H9 (cell line): Measurements from ENCODE around the gene LEKR1. TPM values are rescaled to one million over a fixed set of nuclear protein-coding genes. Genes with fewer than 3 reads are reported as not detected.

Source experiments
- DNase-seq: peaks from one replicate; pipeline ENCODE4 v3.0.0-alpha.2; 2017
- H2AFZ ChIP-seq: one replicate; pipeline ENCODE4 v1.6.1; 2013; ENCODE audit warnings: mild to moderate bottlenecking, low read length, control low read depth, moderate library complexity
- H2AK5ac ChIP-seq: 2 replicates; pipeline ENCODE4 v1.6.1; 2013; ENCODE audit warnings: low read length, control low read depth, mixed read lengths; ENCODE audit not compliant: insufficient read length
- H2BK120ac ChIP-seq: one replicate; pipeline ENCODE4 v1.6.1; 2013; ENCODE audit warnings: low read depth, mild to moderate bottlenecking, low read length, control low read depth, inconsistent platforms; ENCODE audit not compliant: poor library complexity, severe bottlenecking
- H2BK12ac ChIP-seq: 2 replicates; pipeline ENCODE4 v1.6.1; 2013; ENCODE audit warnings: low read length, control low read depth, mixed read lengths, low read depth; ENCODE audit not compliant: insufficient read length
- H2BK15ac ChIP-seq: 2 replicates; pipeline ENCODE4 v1.6.1; 2013; ENCODE audit warnings: low read depth, low read length, control low read depth
- H2BK20ac ChIP-seq: one replicate; pipeline ENCODE4 v1.6.1; 2013; ENCODE audit warnings: low read depth, mild to moderate bottlenecking, low read length, control low read depth, inconsistent platforms; ENCODE audit not compliant: poor library complexity, severe bottlenecking
- H2BK5ac ChIP-seq: 2 replicates; pipeline ENCODE4 v1.6.1; 2013; ENCODE audit warnings: low read length, control low read depth, mixed read lengths; ENCODE audit not compliant: insufficient read length
- H3K14ac ChIP-seq: 2 replicates; pipeline ENCODE4 v1.6.1; 2013; ENCODE audit warnings: low read length, control low read depth; ENCODE audit not compliant: insufficient read depth
- H3K18ac ChIP-seq: 2 replicates; pipeline ENCODE4 v1.6.1; 2013; ENCODE audit warnings: low read depth, mild to moderate bottlenecking, mixed read lengths, low read length, control low read depth; ENCODE audit not compliant: insufficient read length
- H3K23ac ChIP-seq: 2 replicates; pipeline ENCODE4 v1.6.1; 2013; ENCODE audit warnings: low read length, control low read depth, mixed read lengths, low read depth; ENCODE audit not compliant: insufficient read length
- H3K23me2 ChIP-seq: 2 replicates; pipeline ENCODE4 v1.6.1; 2013; ENCODE audit warnings: low read depth, mild to moderate bottlenecking, mixed read lengths, low read length, control low read depth; ENCODE audit not compliant: insufficient read length, poor library complexity, severe bottlenecking
- H3K27ac ChIP-seq: 2 replicates; pipeline ENCODE4 v1.5.1; 2013; ENCODE audit warnings: low read length, control low read depth, mixed read lengths, low read depth; ENCODE audit not compliant: insufficient read length
- H3K27me3 ChIP-seq: 2 replicates; pipeline ENCODE4 v1.6.1; 2013; ENCODE audit warnings: low read length, control low read depth, inconsistent platforms; ENCODE audit not compliant: insufficient read depth
- H3K4ac ChIP-seq: 2 replicates; pipeline ENCODE4 v1.6.1; 2013; ENCODE audit warnings: low read depth, mild to moderate bottlenecking, control low read depth, inconsistent platforms, low read length, moderate library complexity
- H3K4me1 ChIP-seq: 2 replicates; pipeline ENCODE4 v1.6.1; 2013; ENCODE audit warnings: low read length, control low read depth, inconsistent platforms; ENCODE audit not compliant: insufficient read depth
- H3K4me2 ChIP-seq: 2 replicates; pipeline ENCODE4 v1.6.1; 2013; ENCODE audit warnings: low read length, control low read depth, mixed read lengths; ENCODE audit not compliant: insufficient read length, insufficient read depth
- H3K56ac ChIP-seq: 2 replicates; pipeline ENCODE4 v1.6.1; 2013; ENCODE audit warnings: low read depth, mild to moderate bottlenecking, mixed read lengths, low read length, control low read depth; ENCODE audit not compliant: insufficient read length
- H3K79me1 ChIP-seq: 2 replicates; pipeline ENCODE4 v1.6.1; 2013; ENCODE audit warnings: low read depth, mild to moderate bottlenecking, moderate library complexity, low read length, control low read depth, inconsistent platforms; ENCODE audit not compliant: insufficient read depth, poor library complexity, severe bottlenecking
- H3K79me2 ChIP-seq: 2 replicates; pipeline ENCODE4 v1.6.1; 2013; ENCODE audit warnings: low read length, control low read depth, inconsistent platforms; ENCODE audit not compliant: insufficient read depth
- H3K9ac ChIP-seq: 2 replicates; pipeline ENCODE4 v1.6.1; 2013; ENCODE audit warnings: low read length, control low read depth, mixed read lengths; ENCODE audit not compliant: insufficient read length; ENCODE audit errors: extremely low read depth
- H3K9me3 ChIP-seq: one replicate; pipeline ENCODE4 v1.6.1; 2013; ENCODE audit warnings: low read depth, low read length, inconsistent platforms; ENCODE audit not compliant: control insufficient read depth
- H3T11ph ChIP-seq: one replicate; pipeline ENCODE4 v1.6.1; 2013; ENCODE audit warnings: mild to moderate bottlenecking, low read length, control low read depth, inconsistent platforms
- H4K20me1 ChIP-seq: one replicate; pipeline ENCODE4 v1.6.1; 2013; ENCODE audit not compliant: control insufficient read depth, insufficient read length, insufficient read depth
- H4K5ac ChIP-seq: 2 replicates; pipeline ENCODE4 v1.6.1; 2013; ENCODE audit warnings: low read depth, mild to moderate bottlenecking, mixed read lengths, low read length, control low read depth; ENCODE audit not compliant: insufficient read length
- H4K8ac ChIP-seq: replicated peaks from 2 replicates; pipeline ENCODE4 v1.6.1; 2013; ENCODE audit warnings: low read length, control low read depth, mixed read lengths, low read depth; ENCODE audit not compliant: insufficient read length
- H4K91ac ChIP-seq: 2 replicates; pipeline ENCODE4 v1.6.1; 2013; ENCODE audit warnings: low read depth, mild to moderate bottlenecking, moderate library complexity, mixed read lengths, low read length, control low read depth; ENCODE audit not compliant: insufficient read length
- H3K27ac Mint-ChIP-seq, 3 experiments: 2 replicates in 2 of 3; 3 replicates in 1 of 3; pipeline ENCODE4 v1.8.0; 2020 to 2021; ENCODE audit warnings: mixed read lengths in 3 of 3, mild to moderate bottlenecking in 1 of 3, moderate library complexity in 1 of 3
- H3K27me3 Mint-ChIP-seq: 2 replicates; pipeline ENCODE4 v1.8.0; 2021; ENCODE audit warnings: low read depth, mild to moderate bottlenecking, moderate library complexity, mixed read lengths
- H3K36me3 Mint-ChIP-seq, 3 experiments: 2 replicates in 2 of 3; 3 replicates in 1 of 3; pipeline ENCODE4 v1.8.0; 2020 to 2021; ENCODE audit warnings: low read depth in 3 of 3, mixed read lengths in 3 of 3; ENCODE audit not compliant: insufficient read depth in 1 of 3
- H3K4me1 Mint-ChIP-seq, 2 experiments: 2 replicates each; pipeline ENCODE4 v1.8.0; 2020; ENCODE audit warnings: mixed read lengths in 2 of 2
- H3K4me3 Mint-ChIP-seq, 2 experiments: 2 replicates in 1 of 2; 3 replicates in 1 of 2; pipeline ENCODE4 v1.8.0; 2020 to 2021; ENCODE audit warnings: mild to moderate bottlenecking in 2 of 2, mixed read lengths in 2 of 2, moderate library complexity in 1 of 2
- H3K9me3 Mint-ChIP-seq, 2 experiments: 2 replicates in 1 of 2; 3 replicates in 1 of 2; pipeline ENCODE4 v1.8.0; 2020; ENCODE audit warnings: mild to moderate bottlenecking in 2 of 2, mixed read lengths in 2 of 2, moderate library complexity in 1 of 2
- CTCF ChIP-seq: fragments of 200-600 bp; sonication (generic); conservative IDR thresholded peaks from 3 replicates; pipeline ENCODE4 v1.8.0; 2021; ENCODE audit warnings: antibody characterized with exemption, mild to moderate bottlenecking
- WGBS: extraction: QIAGEN DNeasy Blood & Tissue Kit; methylation state at CpG from one replicate; pipeline ENCODE4 v1.1.7; 2013; ENCODE audit warnings: missing lambda C conversion rate, low lambda C conversion rate, mixed read lengths; ENCODE audit not compliant: insufficient read length; ENCODE audit errors: extremely low coverage; 5-methylcytosine and 5-hydroxymethylcytosine counted together
- total RNA-seq: library from RNA; stranded (reverse); gene quantifications from 2 replicates; pipeline ENCODE4 v1.2.1, GENCODE V29; 2021

LEKR1 gene
- total RNA-seq, 1 experiment from 2014 or later: not detected

DNA sequence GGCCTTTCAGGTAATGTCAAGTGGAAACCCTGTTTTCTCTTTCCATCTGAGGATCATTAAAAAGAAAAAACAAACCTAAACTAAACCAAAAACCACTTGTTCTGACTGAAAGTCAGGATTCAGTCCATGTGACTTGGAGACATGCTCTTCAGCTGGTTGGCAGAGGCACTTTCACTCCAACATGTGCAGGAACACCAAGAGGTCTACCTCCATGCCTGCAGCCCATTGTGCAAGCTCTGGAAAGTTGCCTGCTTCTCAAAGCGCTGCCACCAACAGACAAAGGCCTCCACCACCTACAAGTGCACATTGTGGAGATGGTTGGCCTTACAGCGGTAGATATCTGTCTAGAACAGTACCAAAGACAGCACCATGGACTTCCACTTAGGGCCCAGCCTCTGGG is 161.8 kb downstream of the LEKR1 start:
- no CpG with 5 or more reads among the region's 2 CpGs for WGBS
- H2AFZ ChIP-seq: no peak overlapping the region
- no peak overlapping the region for H2AK5ac ChIP-seq

More for the DNA sequence above, 161.8 kb downstream of the LEKR1 start:
- Histone ChIP-seq H3K56ac (no peak overlapping the region), H2BK12ac (no peak overlapping the region), H3K4me2 (no peak overlapping the region), H3K79me2 (no peaks in the 10 kb centered on the region), H3K23ac (no peak overlapping the region), H3K27ac (no peak overlapping the region), H3K9ac (no peak overlapping the region), H2BK120ac (no peak overlapping the region), H3K4me1 (no peaks in the 10 kb centered on the region), H3K79me1 (no peaks in the 10 kb centered on the region), H3K23me2 (no peaks in the 10 kb centered on the region), H4K8ac (no peak overlapping the region), H3K14ac (no peak overlapping the region), H3K27me3 (no peaks in the 10 kb centered on the region), H4K20me1 (no peaks in the 10 kb centered on the region), H4K91ac (no peak overlapping the region), H2BK15ac (no peak overlapping the region), H2BK5ac (no peak overlapping the region), H4K5ac (no peak overlapping the region), H3T11ph (no peak overlapping the region), H3K9me3 (no peaks in the 10 kb centered on the region), H3K18ac (no peak overlapping the region), H3K4ac (no peak overlapping the region), H2BK20ac (no peak overlapping the region)
- no peak for DNase-seq
- H3K27me3 Mint-ChIP-seq: no peaks in the 10 kb centered on the region
- no peak overlapping the region for H3K27ac Mint-ChIP-seq
- TF ChIP-seq CTCF: no peak
- peaks cover 0 to 5% of the 10 kb centered on the region in 2 experiments; a peak in 1 of 5 replicates for H3K9me3 Mint-ChIP-seq
- H3K4me3 Mint-ChIP-seq: no peak overlapping the region
- peaks cover 0 to 5% (median 0%) of the 10 kb centered on the region in 3 experiments; a peak in 1 of 7 replicates for H3K36me3 Mint-ChIP-seq
- peaks cover 20% of the 10 kb centered on the region in 2 experiments for H3K4me1 Mint-ChIP-seq
